Stomach smooth muscle (tissue), 2 donors: ENCODE data around the gene YIPF4.
"Not testable (repeated sequence)": the region's sequence is repeated elsewhere in the genome, so short reads cannot be mapped to it uniquely, and the experiment has no call there.

Experiments used
- H3K27ac ChIP-seq: one replicate; pipeline ENCODE4 v1.7.0; 2013; ENCODE audit warnings: mild to moderate bottlenecking, low read length, inconsistent platforms
- H3K27me3 ChIP-seq, 2 donors: one replicate each; pipeline ENCODE4 v1.7.0; 2013; ENCODE audit warnings: low read length in 2 of 2; ENCODE audit not compliant: insufficient read depth in 2 of 2, control insufficient read depth in 1 of 2
- H3K36me3 ChIP-seq, 2 donors: one replicate each; pipeline ENCODE4 v1.7.0; 2013; ENCODE audit warnings: low read length in 2 of 2; ENCODE audit not compliant: control insufficient read depth in 2 of 2, insufficient read depth in 2 of 2
- H3K4me1 ChIP-seq: one replicate; pipeline ENCODE4 v1.7.0; 2013; ENCODE audit warnings: low read length; ENCODE audit not compliant: control insufficient read depth, insufficient read depth
- H3K4me3 ChIP-seq, 2 donors: one replicate each; pipeline ENCODE4 v1.7.0; 2013; ENCODE audit warnings: low read length in 2 of 2
- H3K9ac ChIP-seq, 2 donors: one replicate each; pipeline ENCODE4 v1.7.0; 2013; ENCODE audit warnings: low read length in 2 of 2, mild to moderate bottlenecking in 1 of 2
- H3K9me3 ChIP-seq, 2 donors: one replicate each; pipeline ENCODE4 v1.7.0; 2013; ENCODE audit warnings: low read length in 2 of 2; ENCODE audit not compliant: control insufficient read depth in 2 of 2
- donor health status: healthy.
- donor health status: Pancreatic carcinoma.

Gene YIPF4

DNA sequence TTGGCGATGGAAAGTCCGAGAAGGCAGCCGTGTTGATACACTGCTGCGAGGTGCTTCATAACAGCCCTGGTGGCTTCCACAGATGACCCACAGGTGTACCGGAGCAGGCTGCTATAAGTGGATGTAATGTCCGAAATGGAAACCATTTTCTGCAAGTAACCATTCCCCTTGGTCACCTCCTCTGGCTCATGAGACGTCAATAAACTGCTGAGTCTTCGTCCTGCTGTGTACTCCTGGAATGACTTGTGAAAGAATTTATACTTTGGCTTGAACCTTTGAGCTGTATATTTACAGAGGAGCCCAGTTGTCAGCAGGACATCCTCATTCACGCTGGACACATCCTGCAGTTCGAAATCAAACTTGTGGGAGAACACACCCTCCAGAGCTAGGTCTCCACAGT is 27.4 kb upstream of the YIPF4 start:
- Histone ChIP-seq H3K9me3 (no peaks in the 10 kb centered on the region), H3K36me3 (no peaks in the 10 kb centered on the region), H3K4me3 (no peak overlapping the region), H3K4me1 (no peaks in the 10 kb centered on the region), H3K27ac (no peak overlapping the region), H3K27me3 (no peaks in the 10 kb centered on the region), H3K9ac (no peak overlapping the region)

DNA sequence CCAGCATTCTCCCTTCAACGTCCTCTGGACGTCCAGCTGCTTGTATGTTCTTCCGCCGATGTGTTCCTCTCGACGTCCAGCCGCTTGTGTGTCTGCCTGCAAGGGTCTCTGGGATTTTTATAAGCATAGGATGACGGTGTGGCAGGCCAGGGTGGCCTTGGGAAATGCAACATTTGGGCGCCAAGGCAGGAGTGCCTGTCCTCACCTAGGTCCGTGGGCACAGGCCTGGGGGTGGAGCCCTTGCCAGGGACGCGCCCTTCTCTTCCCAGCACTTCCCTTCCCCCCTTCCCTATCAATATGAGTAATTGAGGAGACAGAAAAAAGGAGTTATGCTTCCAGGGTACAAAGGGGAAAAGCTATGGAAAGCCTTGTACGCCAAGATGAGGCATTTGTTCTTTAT is 19.5 kb upstream of the YIPF4 start:
- Histone ChIP-seq H3K9me3 (no peaks in the 10 kb centered on the region), H3K4me3 (no peak overlapping the region), H3K27ac (no peak overlapping the region), H3K27me3 (peaks cover 0 to 2% of the 10 kb centered on the region in 2 donors), H3K4me1 (no peaks in the 10 kb centered on the region), H3K36me3 (no peaks in the 10 kb centered on the region), H3K9ac (no peak overlapping the region)

GRCh38 chr2:32260376-32260775 is 17.3 kb upstream of the YIPF4 start:
- no peak overlapping the region for H3K4me3 ChIP-seq
- no peaks in the 10 kb centered on the region for H3K4me1 ChIP-seq
- no peaks in the 10 kb centered on the region for H3K9me3 ChIP-seq
- H3K27ac ChIP-seq, result no peak overlapping the region
- no peak overlapping the region for H3K9ac ChIP-seq
- H3K36me3 ChIP-seq, result no peaks in the 10 kb centered on the region
- peaks cover 0 to 2% of the 10 kb centered on the region in 2 donors for H3K27me3 ChIP-seq

GRCh38 chr2:32262105-32262504 is 15.6 kb upstream of the YIPF4 start:
- H3K4me1 ChIP-seq, result no peaks in the 10 kb centered on the region
- H3K27ac ChIP-seq, result no peak overlapping the region
- H3K27me3 ChIP-seq, result peaks cover 0 to 2% of the 10 kb centered on the region in 2 donors
- H3K9ac ChIP-seq, result no peak overlapping the region
- no peak overlapping the region for H3K4me3 ChIP-seq
- no peaks in the 10 kb centered on the region for H3K36me3 ChIP-seq
- no peaks in the 10 kb centered on the region for H3K9me3 ChIP-seq

GRCh38 chr2:32264422-32265105 is 13.1 kb upstream of the YIPF4 start, which contains the start of gene NLRC4:
TSS of gene NLRC4 (minus strand) at chr2:32264886. CDS start at chr2:32256775, 8,111 bp downstream.
- no peak within 1 kb of the TSS for H3K27ac ChIP-seq
- no peak within 1 kb of the TSS for H3K4me3 ChIP-seq
- no peaks in the 10 kb centered on the region for H3K36me3 ChIP-seq
- H3K4me1 ChIP-seq, result no peaks in the 10 kb centered on the region
- H3K9me3 ChIP-seq, result no peaks in the 10 kb centered on the region
- peaks cover 0 to 2% of the 10 kb centered on the region in 2 donors for H3K27me3 ChIP-seq
- H3K9ac ChIP-seq, result no peak within 1 kb of the TSS

- H3K9me3 ChIP-seq, result no peaks in the 10 kb centered on the region
- H3K4me1 ChIP-seq, result no peaks in the 10 kb centered on the region
- peaks cover 0 to 4% of the 10 kb centered on the region in 2 donors for H3K27me3 ChIP-seq
- no peak overlapping the region for H3K4me3 ChIP-seq
- no peaks in the 10 kb centered on the region for H3K36me3 ChIP-seq
- no peak overlapping the region for H3K9ac ChIP-seq
- no peak overlapping the region for H3K27ac ChIP-seq
Observed at GRCh38 chr2:32271063-32271462, 6.6 kb upstream of the YIPF4 start.

- H3K9me3 ChIP-seq, result no peaks in the 10 kb centered on the region
- no peaks in the 10 kb centered on the region for H3K36me3 ChIP-seq
- H3K9ac ChIP-seq, result no peak overlapping the region
- no peak overlapping the region for H3K4me3 ChIP-seq
- no peaks in the 10 kb centered on the region for H3K4me1 ChIP-seq
- H3K27ac ChIP-seq, result no peak overlapping the region
- H3K27me3 ChIP-seq, result peaks cover 0 to 4% of the 10 kb centered on the region in 2 donors
Observed at GRCh38 chr2:32272279-32272678, 5.4 kb upstream of the YIPF4 start.

GRCh38 chr2:32274289-32274688 is 3.4 kb upstream of the YIPF4 start:
- H3K4me3 ChIP-seq, result no peak overlapping the region
- no peaks in the 10 kb centered on the region for H3K4me1 ChIP-seq
- no peaks in the 10 kb centered on the region for H3K9me3 ChIP-seq
- no peak overlapping the region for H3K9ac ChIP-seq
- peaks cover 0 to 2% of the 10 kb centered on the region in 2 donors for H3K27me3 ChIP-seq
- H3K36me3 ChIP-seq, result no peaks in the 10 kb centered on the region
- no peak overlapping the region for H3K27ac ChIP-seq

GRCh38 chr2:32275790-32276189 is 1.9 kb upstream of the YIPF4 start:
- not testable (repeated sequence) for H3K4me1 ChIP-seq, H3K27ac ChIP-seq, H3K9me3 ChIP-seq, H3K27me3 ChIP-seq, H3K36me3 ChIP-seq, H3K9ac ChIP-seq, H3K4me3 ChIP-seq

GRCh38 chr2:32277363-32277673 is 386 bp upstream of the YIPF4 start:
- Histone ChIP-seq H3K4me3 (peak overlapping the region; percentile 98), H3K4me1 (no peaks in the 10 kb centered on the region), H3K27me3 (no peaks in the 10 kb centered on the region), H3K9me3 (no peaks in the 10 kb centered on the region), H3K9ac (peak overlapping the region; percentile 93 to 98), H3K27ac (peak overlapping the region; percentile 38), H3K36me3 (peaks cover 0 to 2% of the 10 kb centered on the region in 2 donors)

DNA sequence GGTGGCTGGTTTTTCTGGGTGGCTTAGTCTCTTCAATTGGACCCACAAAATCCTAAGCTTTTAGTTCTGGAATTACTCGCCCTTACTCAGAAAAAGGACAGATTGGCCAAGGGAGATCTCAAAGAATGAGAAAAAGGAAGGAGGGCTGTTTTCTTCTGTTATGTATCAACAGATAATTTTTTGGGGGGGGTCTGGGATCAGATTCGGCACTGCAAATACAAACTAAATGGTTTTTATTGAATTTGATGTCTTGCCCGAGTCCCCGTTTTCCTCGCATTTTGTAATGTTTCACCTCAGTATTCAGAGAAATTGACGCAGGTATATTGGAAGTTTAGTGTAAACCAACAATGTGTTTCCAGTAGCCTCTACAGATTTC is 762 bp downstream of the YIPF4 start:
- H3K36me3 ChIP-seq, result peaks cover 2 to 4% of the 10 kb centered on the region in 2 donors
- peak overlapping the region; percentile 93 to 98 for H3K9ac ChIP-seq
- H3K27ac ChIP-seq, result peak overlapping the region; percentile 38
- H3K9me3 ChIP-seq, result no peaks in the 10 kb centered on the region
- peak overlapping the region; percentile 98 for H3K4me3 ChIP-seq
- H3K4me1 ChIP-seq, result no peaks in the 10 kb centered on the region
- H3K27me3 ChIP-seq, result no peaks in the 10 kb centered on the region
